Neural crest cell (in vitro differentiated cells): Measurements from ENCODE around the gene PTGES3L. TPM values are rescaled to one million over a fixed set of nuclear protein-coding genes. Genes with fewer than 3 reads are reported as not detected.

Experiments
- DNase-seq: peaks from one replicate; pipeline ENCODE4 v3.0.0; 2021; ENCODE audit warnings: low read depth, mixed read lengths, low spot score
- H3K27ac Mint-ChIP-seq: one replicate; pipeline ENCODE4 v1.8.0; 2021; ENCODE audit warnings: mild to moderate bottlenecking, mixed read lengths; ENCODE audit not compliant: unreplicated experiment
- H3K27me3 Mint-ChIP-seq: 2 replicates; pipeline ENCODE4 v1.8.0; 2021; ENCODE audit warnings: low read depth, mild to moderate bottlenecking, mixed read lengths
- H3K36me3 Mint-ChIP-seq: 2 replicates; pipeline ENCODE4 v1.8.0; 2021; ENCODE audit warnings: low read depth, mild to moderate bottlenecking, mixed read lengths
- H3K4me1 Mint-ChIP-seq: 2 replicates; pipeline ENCODE4 v1.8.0; 2021; ENCODE audit warnings: mixed read lengths
- H3K4me3 Mint-ChIP-seq: one replicate; pipeline ENCODE4 v1.8.0; 2021; ENCODE audit warnings: mild to moderate bottlenecking, mixed read lengths
- H3K9me3 Mint-ChIP-seq: 2 replicates; pipeline ENCODE4 v1.8.0; 2021; ENCODE audit warnings: mixed read lengths
- total RNA-seq: library from RNA; stranded (reverse); gene quantifications from 2 replicates; pipeline ENCODE4 v1.2.1, GENCODE V29; 2021
- TF ChIP-seq, protein P1 (sequence below): fragments of 200-600 bp; sonication (generic); conservative IDR thresholded peaks from 2 replicates; pipeline ENCODE4 v1.5.0; 2021; ENCODE audit warnings: antibody characterized with exemption, mild to moderate bottlenecking

The PTGES3L gene
- total RNA-seq, 1 donor from 2014 or later: 3.5 TPM

DNA sequence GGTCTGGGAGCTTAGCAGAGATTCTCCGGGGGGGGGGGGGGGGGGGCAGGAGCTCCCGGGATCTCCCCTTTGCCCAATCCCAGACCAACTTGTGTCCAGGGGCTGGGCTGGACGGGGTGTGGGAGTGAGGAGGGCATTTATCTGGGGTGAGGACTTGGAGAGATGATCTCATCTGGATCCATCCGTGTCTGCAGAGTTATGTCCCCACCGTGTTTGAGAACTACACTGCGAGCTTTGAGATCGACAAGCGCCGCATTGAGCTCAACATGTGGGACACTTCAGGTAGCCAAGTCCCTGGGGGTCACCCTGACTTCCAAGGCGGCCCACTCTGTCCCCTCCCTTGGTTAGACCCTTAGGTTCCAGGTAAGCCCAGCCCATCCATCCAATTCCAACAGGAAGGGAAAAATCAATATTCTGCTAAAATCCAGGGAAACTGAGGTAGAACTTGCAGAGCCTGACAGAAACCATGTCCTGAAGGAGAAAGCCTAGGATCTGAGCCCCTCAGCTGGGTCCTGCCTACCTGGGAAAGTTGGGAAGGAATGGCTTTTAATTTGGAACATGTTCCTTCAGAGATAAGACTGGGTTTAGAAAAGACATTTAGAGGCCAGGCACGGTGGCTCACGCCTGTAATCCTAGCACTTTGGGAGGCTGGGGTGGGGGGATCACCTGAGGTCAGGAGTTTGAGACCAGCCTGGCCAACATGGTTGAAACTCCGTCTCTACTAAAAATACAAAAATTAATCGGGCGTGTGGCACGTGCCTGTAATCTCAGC, 46.1 kb upstream of the PTGES3L start:
- H3K27me3 Mint-ChIP-seq: peaks cover 3% of the 10 kb centered on the region
- peaks cover 46% of the 10 kb centered on the region for H3K4me1 Mint-ChIP-seq
- DNase-seq: no peak
- H3K4me3 Mint-ChIP-seq: peak overlapping the region; percentile 95
- no peaks in the 10 kb centered on the region for H3K36me3 Mint-ChIP-seq
- TF ChIP-seq, protein P1, sequence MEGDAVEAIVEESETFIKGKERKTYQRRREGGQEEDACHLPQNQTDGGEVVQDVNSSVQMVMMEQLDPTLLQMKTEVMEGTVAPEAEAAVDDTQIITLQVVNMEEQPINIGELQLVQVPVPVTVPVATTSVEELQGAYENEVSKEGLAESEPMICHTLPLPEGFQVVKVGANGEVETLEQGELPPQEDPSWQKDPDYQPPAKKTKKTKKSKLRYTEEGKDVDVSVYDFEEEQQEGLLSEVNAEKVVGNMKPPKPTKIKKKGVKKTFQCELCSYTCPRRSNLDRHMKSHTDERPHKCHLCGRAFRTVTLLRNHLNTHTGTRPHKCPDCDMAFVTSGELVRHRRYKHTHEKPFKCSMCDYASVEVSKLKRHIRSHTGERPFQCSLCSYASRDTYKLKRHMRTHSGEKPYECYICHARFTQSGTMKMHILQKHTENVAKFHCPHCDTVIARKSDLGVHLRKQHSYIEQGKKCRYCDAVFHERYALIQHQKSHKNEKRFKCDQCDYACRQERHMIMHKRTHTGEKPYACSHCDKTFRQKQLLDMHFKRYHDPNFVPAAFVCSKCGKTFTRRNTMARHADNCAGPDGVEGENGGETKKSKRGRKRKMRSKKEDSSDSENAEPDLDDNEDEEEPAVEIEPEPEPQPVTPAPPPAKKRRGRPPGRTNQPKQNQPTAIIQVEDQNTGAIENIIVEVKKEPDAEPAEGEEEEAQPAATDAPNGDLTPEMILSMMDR: no peak
- H3K27ac Mint-ChIP-seq: no peak overlapping the region
- no peaks in the 10 kb centered on the region for H3K9me3 Mint-ChIP-seq

DNA sequence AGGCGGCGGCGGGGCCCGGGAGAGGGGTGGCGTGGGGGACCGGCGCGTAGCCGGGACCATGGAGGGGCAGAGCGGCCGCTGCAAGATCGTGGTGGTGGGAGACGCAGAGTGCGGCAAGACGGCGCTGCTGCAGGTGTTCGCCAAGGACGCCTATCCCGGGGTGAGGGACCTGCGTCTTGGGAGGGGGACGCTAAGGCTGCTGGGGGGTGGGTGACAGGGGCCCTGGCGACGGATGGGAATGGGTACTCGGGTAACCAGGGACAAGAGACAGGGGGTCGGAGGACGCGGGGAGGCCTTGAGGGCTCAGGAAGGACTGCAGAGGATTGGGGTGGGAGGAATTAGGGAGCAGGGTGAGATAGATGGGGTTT, 45.4 kb upstream of the PTGES3L start:
- Mint-ChIP-seq H3K4me3 (peak overlapping the region; percentile 95), H3K27me3 (peaks cover 3% of the 10 kb centered on the region), H3K9me3 (no peaks in the 10 kb centered on the region), H3K36me3 (no peaks in the 10 kb centered on the region), H3K4me1 (peaks cover 46% of the 10 kb centered on the region), H3K27ac (peak overlapping the region; percentile 62)
- TF ChIP-seq, protein P1: no peak
- DNase-seq: no peak

DNA sequence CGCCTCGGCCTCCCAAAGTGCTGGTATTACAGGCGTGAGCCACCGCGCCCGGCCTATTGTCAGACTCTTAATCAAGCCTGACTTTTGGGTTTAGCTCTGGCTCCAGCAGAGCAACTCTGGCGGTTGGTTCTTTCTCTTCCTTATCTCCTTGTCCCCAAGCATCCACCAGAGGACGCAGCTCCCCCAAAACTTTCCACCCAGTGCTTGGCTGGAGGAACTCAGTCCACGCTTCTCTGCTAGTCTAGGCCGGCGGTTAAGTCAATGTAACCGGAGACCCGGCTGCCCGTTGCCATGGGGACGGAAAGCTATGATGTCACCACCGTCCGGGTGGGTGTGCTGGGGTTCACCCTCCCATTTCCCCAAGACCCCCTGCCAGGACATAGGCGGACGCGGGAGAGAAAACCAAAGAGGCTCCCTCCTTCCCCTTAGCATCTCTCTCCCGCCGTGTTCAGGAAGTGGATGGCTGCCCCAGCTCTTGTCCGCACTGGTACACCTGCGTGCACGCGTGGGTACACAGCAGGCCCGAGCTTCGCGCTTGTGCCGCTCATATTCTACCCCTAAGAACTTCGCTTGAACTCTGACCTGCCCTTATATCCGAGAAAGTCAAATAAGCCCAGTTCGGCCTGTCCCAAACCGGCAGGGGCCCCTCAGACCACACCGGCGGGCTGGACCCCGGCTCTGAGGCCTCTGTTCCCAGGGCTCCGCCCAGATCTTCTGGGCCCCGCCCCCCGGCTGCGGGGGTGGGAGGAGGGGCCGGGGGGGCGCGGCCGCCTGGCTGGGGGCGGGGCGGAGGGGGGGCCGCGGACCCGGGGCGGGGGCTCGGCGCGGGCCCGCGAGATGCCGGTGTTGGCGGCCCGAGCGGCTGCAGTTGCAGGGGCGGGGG, 44.8 kb upstream of the PTGES3L start, which contains the start of gene RND2:
Gene RND2, plus strand, starts transcription at position 825 of the 883 bp plus-strand sequence. CDS start 117 bp downstream, outside the sequence.
- Mint-ChIP-seq H3K9me3 (no peaks in the 10 kb centered on the region), H3K4me1 (peaks cover 49% of the 10 kb centered on the region), H3K27ac (peak within 1 kb of the TSS; percentile 96), H3K36me3 (no peaks in the 10 kb centered on the region), H3K4me3 (peak within 1 kb of the TSS; percentile 95), H3K27me3 (peaks cover 3% of the 10 kb centered on the region)
- peak; percentile 81 for DNase-seq
- TF ChIP-seq, protein P1: peak; percentile 71

DNA sequence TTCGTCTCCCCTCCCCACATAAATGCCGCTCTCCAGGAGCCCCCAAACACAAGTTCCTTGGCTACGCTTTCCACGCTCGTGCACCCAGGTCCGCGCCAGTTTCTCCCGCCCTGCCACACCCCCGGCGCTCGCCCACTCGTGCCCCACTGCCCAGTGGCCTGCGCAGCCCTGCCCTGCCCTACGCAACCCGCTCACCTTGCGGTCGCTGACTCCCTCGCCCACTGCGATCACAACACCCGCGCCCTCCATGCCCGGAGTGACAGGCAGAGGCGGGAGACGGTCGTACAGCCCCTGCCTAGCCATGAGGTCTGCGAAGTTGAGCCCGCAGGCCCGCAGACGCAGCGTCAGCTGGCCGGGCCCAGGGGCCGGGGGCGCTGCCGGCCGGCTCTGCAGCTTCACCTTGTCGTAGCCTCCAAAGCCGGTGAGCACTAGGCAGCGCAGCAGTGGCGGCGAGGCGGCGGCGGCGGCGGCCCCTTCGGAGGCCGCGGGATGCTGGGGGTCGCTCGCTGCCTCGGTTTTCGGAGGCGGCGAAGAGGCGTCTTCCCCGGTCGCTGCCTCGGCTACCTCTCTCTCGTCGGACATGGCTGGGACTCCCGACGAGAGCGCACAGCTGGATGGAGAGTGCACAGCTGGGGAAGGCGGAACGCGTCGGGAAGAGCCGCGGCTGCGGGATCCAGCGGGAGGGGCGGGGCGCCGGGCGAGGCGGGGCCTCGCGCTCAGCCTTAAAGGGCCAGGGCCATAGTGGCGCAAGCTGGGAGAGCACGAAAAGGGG, 42.0 kb upstream of the PTGES3L start, which contains the start of gene VAT1:
Gene VAT1, minus strand, starts transcription at position 645 of the 772 bp plus-strand sequence. Its CDS starts 63 bp downstream, at position 582.
- Mint-ChIP-seq H3K4me3 (peak within 1 kb of the TSS; percentile 91), H3K4me1 (peaks cover 52% of the 10 kb centered on the region), H3K36me3 (peaks cover 2% of the 10 kb centered on the region), H3K27me3 (peaks cover 3% of the 10 kb centered on the region), H3K9me3 (no peaks in the 10 kb centered on the region), H3K27ac (peak within 1 kb of the TSS; percentile 94)
- TF ChIP-seq, protein P1: no peak
- DNase-seq: peak; percentile 70
